HepG2 (cell line): ENCODE data around the gene AANAT. TPM values are rescaled to one million over a fixed set of nuclear protein-coding genes. Genes with fewer than 3 reads are reported as not detected.

ENCODE experiments used
- ATAC-seq: fragments of 200-7000 bp; cut with Tn5 transposase; 3 replicates; pipeline ENCODE4 v1.9.1; 2020; ENCODE audit warnings: mild to moderate bottlenecking, moderate library complexity
- BruUV-seq: library from RNA; stranded (reverse); fragments of 400-500 nt; replicated peaks from 2 replicates; lab custom pipeline; 2021; lab: Mats Ljungman, UMichigan
- CTCF ChIA-PET: fragments of 300-600 bp; formaldehyde crosslinking; extraction: SDS; loops from one replicate; lab custom pipeline; 2021; ENCODE audit warnings: low total read pairs, inconsistent platforms, low intra/inter-chr PET ratio; lab: Yijun Ruan, JAX
- POLR2A ChIA-PET: fragments of 350-600 bp; sonication (Branson Sonifier 250); formaldehyde crosslinking; loops from one replicate; lab custom pipeline; 2020; ENCODE audit warnings: antibody characterized with exemption, inconsistent platforms; lab: Yijun Ruan, JAX
- DNase-seq: peaks from one replicate; pipeline ENCODE4 v3.0.0-alpha.2; 2015; ENCODE audit warnings: low spot score
- FAIRE-seq: peaks from 3 replicates; lab custom pipeline; 2011; peaks lifted over from hg19 to GRCh38; lab: Jason Lieb, UNC
- H2AFZ ChIP-seq: one replicate; pipeline ENCODE4 v1.6.1; 2011; ENCODE audit warnings: low read length, inconsistent platforms
- H3K27ac ChIP-seq: fragments of 300-600 bp; 3 replicates; pipeline ENCODE4 v1.8.0; 2011; ENCODE audit warnings: mixed run types, mild to moderate bottlenecking, mixed read lengths, low read length, inconsistent platforms; ENCODE audit not compliant: insufficient read depth; ENCODE audit errors: extremely low read length
- H3K27me3 ChIP-seq, 2 experiments: fragments of 200-600 bp in 1 of 2; 2 replicates in 1 of 2; 3 replicates in 1 of 2; pipeline versions ENCODE4 v1.6.0 to v1.8.0; 2011; ENCODE audit warnings: low read length in 2 of 2, mild to moderate bottlenecking in 2 of 2, moderate library complexity in 2 of 2, inconsistent platforms in 1 of 2; ENCODE audit not compliant: insufficient read depth in 2 of 2, control insufficient read depth in 1 of 2
- H3K36me3 ChIP-seq, 2 experiments: fragments of 200-600 bp in 1 of 2; replicated peaks in 1 of 2; 2 replicates in 1 of 2; 3 replicates in 1 of 2; pipeline versions ENCODE4 v1.5.1 to v1.8.0; 2011; ENCODE audit warnings: low read length in 2 of 2, inconsistent platforms in 1 of 2; ENCODE audit not compliant: insufficient read depth in 2 of 2, control insufficient read depth in 1 of 2
- H3K4me1 ChIP-seq: 2 replicates; pipeline ENCODE4 v1.5.1; 2012; ENCODE audit warnings: low read length, inconsistent platforms; ENCODE audit not compliant: insufficient read depth
- H3K4me2 ChIP-seq: 2 replicates; pipeline ENCODE4 v1.6.0; 2011; ENCODE audit warnings: low read depth, low read length, inconsistent platforms
- H3K4me3 ChIP-seq, 3 experiments: fragments of 200-600 bp in 1 of 3; sonication (generic), shearing (Covaris generic) in 1 of 3; replicated peaks in 1 of 3; 2 replicates each; pipeline ENCODE4 v1.5.1; 2011 to 2016; ENCODE audit warnings: low read length in 3 of 3, inconsistent platforms in 2 of 3, low read depth in 2 of 3, mild to moderate bottlenecking in 2 of 3, control low read depth in 1 of 3, mixed read lengths in 1 of 3; ENCODE audit not compliant: insufficient read depth in 1 of 3
- H3K79me2 ChIP-seq: one replicate; pipeline ENCODE4 v1.6.1; 2011; ENCODE audit warnings: low read length, inconsistent platforms; ENCODE audit not compliant: insufficient read depth
- H3K9ac ChIP-seq: 2 replicates; pipeline ENCODE4 v1.6.0; 2011; ENCODE audit warnings: mild to moderate bottlenecking, low read depth, low read length, inconsistent platforms; ENCODE audit not compliant: insufficient read depth
- H3K9me3 ChIP-seq: 2 replicates; pipeline ENCODE4 v1.5.1; 2012; ENCODE audit warnings: mild to moderate bottlenecking, low read length
- H4K20me1 ChIP-seq: 2 replicates; pipeline ENCODE4 v1.6.0; 2011; ENCODE audit warnings: inconsistent platforms, mild to moderate bottlenecking, low read length, moderate library complexity; ENCODE audit not compliant: insufficient read depth
- ARID2 ChIP-seq: sonication (generic); formaldehyde crosslinking; IDR thresholded peaks from 2 replicates; pipeline ENCODE4 v1.8.1; 2022; ENCODE audit warnings: mild to moderate bottlenecking, missing genetic modification reagents, borderline replicate concordance
- CTCF ChIP-seq: sonication (generic); formaldehyde crosslinking; IDR thresholded peaks from 2 replicates; pipeline ENCODE4 v1.5.0; 2020; ENCODE audit warnings: mild to moderate bottlenecking, missing genetic modification reagents, moderate library complexity
- KAT2B ChIP-seq: fragments of 150-350 bp; IDR thresholded peaks from 2 replicates; pipeline ENCODE4 v1.6.1; 2014; ENCODE audit warnings: low read depth, low read length, borderline replicate concordance
- PRDM10 ChIP-seq: sonication (generic); formaldehyde crosslinking; IDR thresholded peaks from 2 replicates; pipeline ENCODE4 v1.4.0; 2020; ENCODE audit warnings: low read depth, missing genetic modification reagents
- RFX5 ChIP-seq: IDR thresholded peaks from 2 replicates; pipeline ENCODE4 v1.6.1; 2011; ENCODE audit warnings: low read depth, low read length, improper control_type of control experiment
- RFXANK ChIP-seq: IDR thresholded peaks from 2 replicates; pipeline ENCODE4 v1.6.1; 2016
- STAT6 ChIP-seq: sonication (generic); formaldehyde crosslinking; IDR thresholded peaks from 2 replicates; pipeline ENCODE4 v1.4.0; 2020; ENCODE audit warnings: missing genetic modification reagents, mild to moderate bottlenecking, borderline replicate concordance
- ZNF704 ChIP-seq: sonication (generic); formaldehyde crosslinking; IDR thresholded peaks from 2 replicates; pipeline ENCODE4 v1.8.1; 2023; ENCODE audit warnings: mild to moderate bottlenecking, inconsistent platforms, moderate library complexity, missing genetic modification reagents, borderline replicate concordance
- ZNF777 ChIP-seq: sonication (generic); formaldehyde crosslinking; IDR thresholded peaks from 2 replicates; pipeline ENCODE4 v1.4.0; 2020; ENCODE audit warnings: missing genetic modification reagents
- WGBS: methylation state at CpG from one replicate; pipeline ENCODE4 v1.1.6; 2017; ENCODE audit warnings: low lambda C conversion rate; 5-methylcytosine and 5-hydroxymethylcytosine counted together
- in situ Hi-C: cut with HindIII; loops from 2 replicates; pipeline ENCODE4 v1.10.0; 2017; ENCODE audit warnings: low pct_unique_long_range_greater_than_20kb; ENCODE audit not compliant: extremely low pct_ligation_motif_present
- intact Hi-C: fragments of 100-400 bp; cut with micrococcal nuclease; formaldehyde crosslinking; loops from one replicate; pipeline ENCODE4 v1.10.0; 2022; ENCODE audit not compliant: unreplicated experiment
- polyA plus RNA-seq, 8 experiments: library from polyadenylated mRNA; depleted of rRNA in 3 of 8; stranded (reverse) in 7 of 8; unstranded in 1 of 8; fragments of >200 nt; fragmentation: Illumina TruSeq in 4 of 8; extraction: Trizol in 4 of 8; gene quantifications; 2 replicates each; pipeline versions ENCODE4 v1.2.1 to v1.2.3, GENCODE V29; 2011 to 2016; ENCODE audit warnings: low read depth in 4 of 8, missing spikeins in 1 of 8, mixed read lengths in 1 of 8; ENCODE audit not compliant: insufficient read depth in 1 of 8
- total RNA-seq, 5 experiments: library from RNA; depleted of rRNA; stranded (reverse); fragments of >200 nt; fragmentation: Illumina TruSeq; extraction: Trizol; gene quantifications; 2 replicates each; pipeline ENCODE4 v1.2.3, GENCODE V29; 2016; ENCODE audit warnings: low read depth in 1 of 5

The AANAT gene
- total and polyA plus RNA-seq, 2 of the 13 experiments (the other 11 are each of a cell fraction or from before 2014, with no cell fraction given): 0.07 TPM; not detected in 1

GRCh38 chr17:76432004-76432403, 35.4 kb upstream of the AANAT start (continued):
- TF ChIP-seq KAT2B: no peak

- DNase-seq (peak; percentile 41), ATAC-seq (peak; percentile 81), FAIRE-seq (peak; percentile 86)
- H3K4me3 ChIP-seq: no peak overlapping the region
- no peaks in the 10 kb centered on the region for H3K9me3 ChIP-seq
- ChIA-PET POLR2A (no interaction called here), CTCF (interaction anchor here (0.7 to 1.1 kb wide), 2 partner anchors 15 to 26 kb away, joined by 3 to 4 read pairs; no protein-coding TSS in a partner anchor)
- no peak overlapping the region for H3K4me2 ChIP-seq
- 95% methylated on average over 3 of the region's 3 CpGs for WGBS
- no peak overlapping the region for H3K9ac ChIP-seq
- BruUV-seq: no TSS peak
- intact Hi-C loops (loop anchor here (2.0 kb wide), 1 partner anchor 24 kb away; no protein-coding TSS in a partner anchor), in situ Hi-C loops (no loop called here)
- peaks cover 41% of the 10 kb centered on the region for H4K20me1 ChIP-seq
- no peak overlapping the region for H3K27ac ChIP-seq
- peaks cover 83% of the 10 kb centered on the region for H3K79me2 ChIP-seq
- H2AFZ ChIP-seq: no peak overlapping the region
- peaks cover 4 to 16% of the 10 kb centered on the region in 2 experiments; a peak in 3 of 5 replicates for H3K36me3 ChIP-seq
- peaks cover 22% of the 10 kb centered on the region for H3K4me1 ChIP-seq
- H3K27me3 ChIP-seq: no peaks in the 10 kb centered on the region
- TF ChIP-seq ZNF704 (CRISPR knock-in tag): no peak
- TF ChIP-seq CTCF (CRISPR knock-in tag): 0 out of 2 replicates have a peak, but pooled peaks have one; percentile 15
- no peak for TF ChIP-seq ARID2
- peak; percentile 96 for TF ChIP-seq RFX5
- TF ChIP-seq PRDM10 (CRISPR knock-in tag): no peak
- TF ChIP-seq ZNF777: no peak
- TF ChIP-seq STAT6 (CRISPR knock-in tag): no peak
- TF ChIP-seq RFXANK: peak; percentile 83; the same call in 1 of the 2 replicates
Observed at GRCh38 chr17:76432712-76433336, 34.6 kb upstream of the AANAT start.
